GM18499 (cell line): ENCODE measurements around the gene GFAP.

Source experiments
- ATAC-seq: cut with Tn5 transposase; IDR thresholded peaks from one replicate; pipeline ENCODE4 v1.9.1; 2021; ENCODE audit warnings: moderate number of reproducible peaks; ENCODE audit not compliant: insufficient read depth, unreplicated experiment

GFAP gene

GRCh38 chr17:44932096-44932786 lies 16.9 kb upstream of the GFAP start:
- no peak for ATAC-seq

- no peak for ATAC-seq
Observed at GRCh38 chr17:44931376-44931775, 16.1 kb upstream of the GFAP start.

DNA sequence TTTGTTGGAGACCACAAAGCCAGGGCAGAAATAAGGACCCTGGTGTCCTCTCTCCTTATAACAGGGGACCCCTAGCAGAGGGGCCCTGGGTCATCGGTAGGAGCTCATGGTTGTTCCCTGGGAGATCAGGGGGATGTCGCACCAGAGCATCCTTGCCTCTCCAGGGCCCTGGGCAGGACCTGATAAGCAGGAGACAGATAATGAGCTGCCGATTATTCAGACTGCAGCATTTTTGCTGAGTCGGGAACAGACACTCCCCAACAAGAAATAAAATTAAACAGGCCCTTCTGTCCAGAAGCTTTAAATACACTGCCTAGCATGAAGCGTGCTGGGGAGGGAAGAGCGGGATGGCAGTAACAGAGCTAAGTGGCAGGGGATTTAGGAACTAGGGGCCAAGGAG lies 15.4 kb upstream of the GFAP start:
- ATAC-seq = no peak

GRCh38 chr17:44928950-44929720 lies 13.8 kb upstream of the GFAP start:
- ATAC-seq = no peak

DNA sequence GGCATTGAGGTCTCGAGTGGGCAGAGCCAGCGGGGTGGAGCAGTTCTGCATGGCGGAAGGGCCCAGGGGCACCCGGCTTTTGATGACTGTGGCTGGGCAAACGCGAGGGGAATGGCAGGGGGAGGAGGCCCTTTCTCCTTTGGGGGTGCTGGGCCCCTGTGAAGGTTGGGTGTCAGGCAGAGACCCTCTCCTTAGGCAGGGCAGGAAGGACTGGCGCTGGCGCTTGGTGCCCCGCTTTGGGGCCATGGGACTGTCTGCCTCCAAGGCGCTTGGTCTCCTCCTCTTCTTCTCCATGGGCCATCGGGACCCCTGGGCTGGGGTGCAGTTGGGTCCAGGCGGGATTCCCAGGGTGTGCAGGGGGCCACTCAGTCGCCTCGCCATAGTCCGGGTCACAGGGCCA lies 12.8 kb upstream of the GFAP start:
- no peak for ATAC-seq

DNA sequence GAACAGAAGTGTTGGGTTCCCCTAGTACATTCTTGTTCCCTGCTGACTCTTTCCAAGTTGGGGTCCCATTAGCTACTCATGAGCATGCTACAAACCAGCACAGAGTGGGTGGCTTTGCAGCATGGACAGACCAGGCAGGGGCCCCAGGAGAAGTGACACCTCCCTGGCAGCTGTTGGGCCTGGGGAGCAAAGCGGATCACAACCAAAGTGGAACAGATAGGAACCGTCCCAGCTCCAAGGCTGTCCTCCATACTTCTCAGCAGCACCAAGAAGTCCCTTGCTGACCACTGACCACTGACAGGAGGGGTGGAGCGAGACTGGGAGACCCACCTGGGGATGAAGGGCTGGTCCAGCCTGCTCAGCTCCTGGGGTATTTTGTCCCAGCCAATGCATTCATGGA lies 12.4 kb upstream of the GFAP start:
- ATAC-seq = no peak

DNA sequence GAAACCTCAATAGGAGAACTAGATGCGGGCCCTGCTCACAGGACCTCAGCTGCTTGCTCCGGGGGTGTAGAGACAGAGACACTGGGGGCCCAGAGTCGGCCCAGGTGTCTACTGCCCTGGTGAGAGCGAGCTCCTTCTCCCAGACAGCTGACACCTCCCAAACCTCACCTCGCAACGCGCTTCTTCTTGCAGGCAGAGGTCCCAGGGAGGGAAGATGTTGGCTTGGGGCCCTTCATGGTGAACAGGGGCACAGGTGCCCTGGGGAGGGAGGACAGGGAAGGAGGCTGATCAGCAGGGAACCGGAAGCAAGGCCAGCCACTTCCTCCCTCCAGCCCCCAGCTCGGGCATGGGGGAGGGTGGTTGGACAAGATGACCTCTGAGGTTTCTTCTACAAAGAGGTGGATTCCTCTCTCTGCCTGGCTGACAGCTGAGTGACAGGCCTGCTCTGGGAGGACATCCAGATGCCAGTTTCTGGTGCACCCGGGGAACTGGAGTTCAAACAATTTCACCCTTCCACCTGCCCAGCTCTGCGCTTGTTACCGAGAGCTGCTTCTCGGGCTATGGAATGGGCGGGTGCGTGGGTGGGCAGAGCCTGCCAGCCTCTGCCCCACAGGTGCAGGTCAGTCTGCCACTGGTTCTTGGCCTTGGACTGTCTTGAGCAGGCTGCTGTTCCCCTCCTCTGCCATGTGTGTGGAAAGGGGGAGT lies 11.7 kb upstream of the GFAP start:
- ATAC-seq = no peak

GRCh38 chr17:44925731-44926697 lies 10.7 kb upstream of the GFAP start:
- no peak for ATAC-seq

DNA sequence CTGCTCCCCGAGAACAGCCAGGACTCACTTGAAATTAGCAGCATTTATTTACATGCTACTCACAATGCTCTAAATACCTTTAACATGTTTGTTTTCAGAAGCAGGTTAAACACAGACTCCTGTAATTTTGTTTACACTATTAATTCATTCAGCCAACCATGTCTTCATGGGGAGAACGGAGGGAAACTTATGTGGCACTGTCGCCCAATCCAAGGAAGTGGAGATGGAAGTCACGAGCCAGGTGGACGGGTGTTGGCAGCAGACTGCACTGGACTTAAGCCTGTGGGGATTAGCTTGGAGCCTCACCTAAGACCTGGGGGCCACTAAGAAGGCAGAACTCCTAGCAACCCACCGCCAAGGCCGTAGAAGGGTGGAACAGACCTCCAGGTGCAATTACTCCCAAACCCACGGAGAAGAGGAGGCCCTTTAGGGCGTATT lies 8.8 kb upstream of the GFAP start:
- no peak for ATAC-seq

DNA sequence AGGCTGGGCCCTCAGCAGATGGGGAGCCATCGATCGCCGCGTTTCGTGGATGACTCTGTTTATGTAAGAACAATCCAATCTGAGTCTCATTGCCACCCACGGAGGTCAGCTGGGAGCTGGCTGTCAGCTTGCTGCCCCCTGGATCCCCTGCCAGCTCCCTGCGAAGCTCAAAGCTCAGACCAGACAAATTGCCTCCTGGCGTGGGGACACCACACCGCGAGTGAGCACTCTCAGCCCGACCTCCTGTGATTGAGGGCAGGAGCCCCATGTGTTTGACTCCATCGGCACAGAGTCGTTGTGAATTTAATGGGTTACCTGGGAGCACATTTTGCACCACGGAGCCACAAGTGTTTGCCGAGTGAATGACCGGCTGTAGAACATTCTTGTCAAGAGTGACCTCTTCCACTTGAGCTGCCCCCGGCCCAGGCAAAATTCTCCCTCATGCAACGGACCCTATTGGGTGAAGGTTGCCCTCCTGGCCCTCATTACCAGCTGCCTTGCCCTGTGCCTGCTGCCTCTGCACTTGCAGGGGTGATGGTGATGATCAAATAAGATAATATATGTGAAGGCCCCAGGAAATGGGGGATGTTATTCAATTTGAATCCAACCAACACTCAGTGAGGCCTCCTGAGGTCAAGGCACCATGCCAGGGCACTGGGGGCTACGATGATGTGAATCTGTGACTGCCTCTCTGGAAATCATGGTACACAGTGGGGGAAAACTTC lies 7.6 kb upstream of the GFAP start:
- ATAC-seq = no peak

DNA sequence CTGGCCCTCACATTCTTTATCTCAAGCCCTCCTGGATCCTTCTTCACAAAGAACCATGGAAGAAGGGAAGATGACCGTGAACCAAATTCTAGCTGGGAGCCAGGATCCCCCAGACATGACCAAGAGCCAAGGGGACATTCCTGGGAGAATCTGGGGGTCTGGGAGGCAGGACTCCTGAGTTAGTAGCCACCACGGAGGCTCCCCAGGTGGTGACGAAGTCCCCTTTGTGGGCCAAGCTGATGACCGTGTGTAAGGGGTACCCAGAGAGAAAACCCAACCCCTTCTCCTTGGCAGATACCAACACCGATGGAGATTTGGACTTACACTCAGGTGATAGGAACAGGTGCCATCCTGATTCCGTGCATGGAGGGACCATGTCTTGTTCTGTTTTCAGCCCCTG lies 6.8 kb upstream of the GFAP start:
- ATAC-seq = no peak

DNA sequence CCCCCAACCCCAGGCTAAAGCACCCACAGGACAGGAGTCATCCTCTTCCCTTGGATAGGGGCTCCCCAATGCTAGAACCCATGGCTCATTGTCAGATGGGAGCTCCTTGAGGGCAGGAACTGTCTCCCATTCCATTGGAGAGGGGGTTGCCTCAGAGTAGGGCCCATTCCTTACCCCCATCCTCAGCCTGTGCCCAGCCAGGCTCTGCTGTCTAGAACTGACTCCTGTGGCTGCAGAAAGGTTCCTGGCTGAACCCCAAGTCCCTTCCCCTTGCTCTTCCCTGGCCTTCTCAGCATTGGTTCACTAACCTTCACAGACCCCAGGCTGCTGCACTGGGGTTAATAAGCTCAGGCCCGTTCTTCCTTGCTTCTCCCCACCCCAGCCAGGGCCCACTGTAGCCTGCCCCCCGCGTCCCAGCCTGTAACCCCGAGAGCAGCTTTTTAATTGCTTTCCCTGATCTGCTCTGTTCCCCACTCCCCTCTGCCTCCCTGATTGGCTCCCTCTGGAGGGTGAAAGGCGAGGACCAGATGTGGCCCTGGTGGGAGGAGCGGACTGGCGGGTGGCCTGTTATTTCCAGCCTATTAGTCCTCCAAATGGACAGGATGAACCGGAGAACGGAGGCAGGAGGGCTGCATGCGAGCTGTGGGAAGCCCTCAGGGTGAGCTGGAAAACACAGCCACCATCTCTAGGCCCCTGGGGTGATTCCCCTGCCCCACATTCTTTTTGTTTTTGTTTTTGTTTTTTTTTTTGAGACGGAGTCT lies 6.0 kb upstream of the GFAP start:
- no peak for ATAC-seq

DNA sequence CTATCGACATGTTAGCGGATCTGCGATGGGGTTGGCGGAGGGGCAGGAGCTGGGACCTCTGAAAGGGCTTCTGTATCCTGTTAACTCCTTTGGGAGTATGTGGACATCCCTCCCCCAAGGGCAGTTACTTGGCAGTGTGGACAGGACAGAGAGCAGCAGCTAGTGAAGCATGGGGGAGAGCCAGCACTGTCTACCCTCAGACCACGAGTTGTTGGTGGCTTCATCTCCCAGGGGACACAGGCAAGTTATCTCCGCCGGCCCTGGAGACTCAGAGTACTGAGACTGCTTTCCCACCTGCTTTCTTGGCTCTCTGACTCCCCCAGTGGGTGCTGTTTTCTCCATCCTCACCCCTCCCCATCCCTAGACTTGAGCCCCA lies 5.3 kb upstream of the GFAP start:
- ATAC-seq = no peak

GRCh38 chr17:44919885-44920564 lies 4.7 kb upstream of the GFAP start:
- no peak for ATAC-seq

GRCh38 chr17:44919411-44919810 lies 4.1 kb upstream of the GFAP start:
- no peak for ATAC-seq

DNA sequence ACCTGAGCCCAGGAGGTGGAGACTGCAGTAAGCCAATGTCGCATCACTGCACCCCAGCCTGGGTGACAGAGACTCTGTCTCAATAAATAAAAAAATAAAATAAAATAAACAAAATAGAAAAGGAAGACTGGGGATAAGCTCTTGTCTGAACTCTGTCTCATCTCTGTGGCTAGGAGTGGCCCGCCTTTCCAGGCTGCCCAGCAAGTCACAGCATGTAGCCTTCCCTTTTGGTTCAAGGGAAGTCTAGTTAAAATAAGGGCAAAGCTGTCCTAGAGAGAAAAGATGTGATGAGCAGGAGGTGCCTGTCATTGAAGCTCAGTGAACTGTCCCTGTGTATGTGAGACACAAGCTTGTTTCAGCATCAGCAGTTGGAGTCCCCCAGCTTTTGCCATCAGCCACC lies 2.7 kb upstream of the GFAP start:
- ATAC-seq = no peak

DNA sequence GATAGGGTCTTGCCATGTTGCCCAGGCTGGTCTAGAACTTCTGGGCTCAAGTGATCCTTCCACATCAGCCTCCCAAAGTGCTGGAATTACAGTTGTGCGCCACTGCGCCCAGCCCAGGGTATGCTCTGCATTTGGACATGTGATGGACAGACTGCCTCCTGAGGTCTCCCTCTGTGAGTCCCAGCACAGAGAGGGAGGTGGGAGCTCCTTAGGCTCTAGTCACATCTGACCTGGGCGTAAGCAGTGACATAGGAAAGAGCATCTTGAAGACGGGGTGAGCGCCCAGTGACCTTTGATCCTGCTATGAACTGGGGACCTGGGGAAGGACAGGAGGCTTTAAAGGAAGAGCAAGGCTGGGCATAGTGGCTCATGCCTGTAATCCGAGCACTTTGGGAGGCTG lies 2.2 kb upstream of the GFAP start:
- no peak for ATAC-seq

GRCh38 chr17:44916781-44917241 lies 1.5 kb upstream of the GFAP start:
- no peak for ATAC-seq
